NOMO-1 (cell line): Measurements from ENCODE around the gene ZNF761.
A peak's percentile ranks its signal among the peaks of the same experiment; 100 is the strongest.
"Not testable (repeated sequence)": the region's sequence is repeated elsewhere in the genome, so short reads cannot be mapped to it uniquely, and the experiment has no call there.

Source experiments
- DNase-seq, 2 experiments: peaks; one replicate each; lab custom pipeline; 2025; ENCODE audit not compliant: unreplicated experiment in 2 of 2; lab: John Stamatoyannopoulos, UW

ZNF761 gene

GRCh38 chr19:53431399-53432087, at the start of gene ZNF761:
Gene ZNF761 (plus strand): TSS chr19:53431984. CDS start chr19:53447269, 15,285 bp downstream.
- DNase-seq: peak; percentile 85 to 86

GRCh38 chr19:53388168-53388567, 43.6 kb upstream of the ZNF761 start:
- DNase-seq: no peak

GRCh38 chr19:53388904-53389303, 42.9 kb upstream of the ZNF761 start:
- DNase-seq: no peak

DNA sequence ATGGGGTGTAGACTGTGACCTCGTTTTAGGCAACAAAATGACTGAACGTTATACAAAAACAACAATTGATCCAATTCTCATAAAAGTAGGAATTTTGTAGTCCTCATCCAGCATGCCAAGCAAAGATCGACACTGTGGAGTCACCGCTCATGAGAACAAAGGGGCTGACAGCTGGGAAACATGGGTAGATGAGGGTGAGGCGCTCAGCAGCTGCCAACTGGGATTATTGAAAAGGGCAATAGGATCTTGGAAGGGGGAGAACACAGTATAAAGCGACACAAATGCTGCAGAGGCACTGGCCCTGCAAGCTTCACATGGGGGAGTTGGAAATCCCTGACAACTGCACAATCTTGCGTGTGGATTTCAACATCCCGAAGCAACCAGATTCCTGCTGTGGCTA, 42.2 kb upstream of the ZNF761 start:
- DNase-seq: no peak

DNA sequence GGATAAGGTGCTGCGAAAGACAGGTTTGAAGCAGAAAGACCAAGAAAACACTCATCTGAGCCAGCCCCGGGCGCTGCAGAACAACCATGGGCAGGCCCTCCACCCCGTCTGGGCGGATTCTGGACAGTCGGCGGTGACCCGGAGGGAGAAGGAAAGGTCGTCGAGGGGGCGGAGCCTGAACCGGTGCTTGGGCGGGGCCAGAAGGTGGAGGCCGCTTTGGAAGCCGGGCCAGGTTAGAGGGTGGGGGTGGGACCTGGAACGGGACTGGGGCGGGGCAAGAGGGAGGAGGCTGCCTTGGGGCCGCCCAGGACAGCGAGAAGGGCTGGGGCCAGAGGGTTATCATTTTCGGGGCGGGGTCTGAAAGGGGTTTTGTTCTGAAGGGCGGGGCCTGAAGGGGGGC, 41.8 kb upstream of the ZNF761 start:
- DNase-seq: no peak

- DNase-seq: no peak
Measured at GRCh38 chr19:53394522-53394973, 37.2 kb upstream of the ZNF761 start.

DNA sequence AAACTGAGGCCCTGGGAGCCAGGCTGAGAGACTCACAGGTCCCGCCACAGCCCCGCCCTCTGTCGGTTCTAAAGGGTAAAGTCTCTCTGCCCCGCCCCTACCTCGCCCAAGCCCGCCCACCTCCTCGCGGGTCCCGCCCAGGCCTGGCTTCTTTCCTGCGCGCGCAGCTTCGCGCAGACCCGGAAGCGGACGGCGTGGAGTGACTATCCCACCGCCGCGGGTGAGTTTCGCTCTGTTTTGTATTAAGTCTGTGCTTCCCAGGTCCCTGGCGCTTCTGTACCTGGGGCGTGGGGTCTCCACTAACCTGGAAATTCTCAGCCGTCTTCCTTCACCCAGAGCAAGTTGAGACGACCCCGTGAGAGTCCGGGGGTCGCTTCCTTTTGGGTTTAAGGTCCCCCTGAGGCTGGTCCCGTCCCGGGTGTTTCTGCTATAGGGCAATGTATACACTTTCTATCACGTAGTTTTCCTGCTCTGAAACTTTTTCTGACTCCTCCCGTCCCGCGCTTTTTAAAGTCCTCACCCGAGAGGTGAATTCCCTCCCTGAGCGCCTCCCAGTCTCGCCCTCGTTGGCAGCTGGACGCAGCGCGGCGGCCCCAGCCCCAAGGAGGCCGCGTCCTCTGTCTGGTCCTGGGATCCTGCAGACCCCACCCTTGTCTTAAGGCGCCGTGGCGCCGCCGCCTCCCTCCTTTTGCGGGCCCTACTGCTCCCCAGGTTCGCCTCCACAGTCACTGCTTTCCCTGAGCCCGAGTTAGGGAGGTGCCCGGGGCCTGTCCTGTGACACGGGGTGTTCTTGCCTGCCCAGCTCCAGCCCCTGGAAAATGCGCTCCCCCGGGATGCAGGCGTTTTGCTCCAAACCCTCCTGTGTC, 36.6 kb upstream of the ZNF761 start, which contains the start of gene ZNF765:
TSS of gene ZNF765 (plus strand) at position 176 of the 866 bp plus-strand sequence. CDS start 2,867 bp downstream, outside the sequence.
- peak; percentile 79 to 90 for DNase-seq

DNA sequence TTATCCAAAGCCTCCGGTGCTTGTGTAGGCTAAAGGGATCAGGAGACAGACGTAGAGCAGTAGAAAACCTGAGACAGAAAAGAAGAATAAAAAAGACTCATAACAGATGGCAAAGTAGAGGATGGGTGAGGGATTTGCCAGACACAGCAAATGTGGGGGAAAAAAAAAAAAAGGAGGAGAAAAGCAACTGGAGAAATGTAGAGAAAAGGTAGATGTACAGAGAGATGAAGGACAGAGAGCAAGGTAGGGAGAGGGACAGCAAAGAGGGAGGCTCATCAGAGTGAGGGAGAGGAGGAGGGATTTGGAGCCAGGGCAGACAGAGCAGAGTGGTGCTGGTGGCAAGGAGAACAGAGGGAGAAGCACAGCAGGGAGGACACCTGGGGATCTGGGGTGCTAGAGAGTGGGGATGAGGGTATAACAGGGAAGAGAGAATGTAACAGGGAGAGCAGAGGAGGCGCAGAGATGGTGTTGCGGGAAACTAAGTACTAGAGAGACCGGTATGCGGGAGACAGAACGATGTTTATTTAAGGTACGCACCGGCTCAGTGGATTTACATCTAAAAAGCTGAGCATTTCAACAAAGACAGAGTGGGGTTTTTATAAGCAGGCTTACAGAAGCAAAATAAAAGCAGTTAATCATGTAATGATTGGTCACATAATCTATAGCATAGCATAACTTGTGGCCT, 35.8 kb upstream of the ZNF761 start:
- DNase-seq: not testable (repeated sequence)

DNA sequence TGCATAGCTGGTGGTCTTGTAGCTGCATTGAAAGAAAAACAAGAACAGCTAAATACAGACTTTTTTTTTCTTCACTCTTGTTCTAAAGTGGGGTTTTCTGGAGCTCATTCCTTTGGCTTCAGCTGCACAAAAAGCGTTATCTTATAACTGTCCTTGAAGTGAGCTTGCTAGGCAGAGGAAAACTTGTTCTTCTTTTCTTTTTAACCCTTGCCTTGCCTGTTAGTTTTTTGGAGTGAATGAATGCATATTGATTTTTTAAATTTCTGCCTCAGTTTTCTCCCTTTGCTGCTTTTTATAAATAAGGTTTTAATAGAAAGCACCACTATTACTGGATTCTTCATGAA, 35.3 kb upstream of the ZNF761 start:
- DNase-seq: no peak

GRCh38 chr19:53397918-53398317, 33.9 kb upstream of the ZNF761 start:
- DNase-seq: not testable (repeated sequence)

DNA sequence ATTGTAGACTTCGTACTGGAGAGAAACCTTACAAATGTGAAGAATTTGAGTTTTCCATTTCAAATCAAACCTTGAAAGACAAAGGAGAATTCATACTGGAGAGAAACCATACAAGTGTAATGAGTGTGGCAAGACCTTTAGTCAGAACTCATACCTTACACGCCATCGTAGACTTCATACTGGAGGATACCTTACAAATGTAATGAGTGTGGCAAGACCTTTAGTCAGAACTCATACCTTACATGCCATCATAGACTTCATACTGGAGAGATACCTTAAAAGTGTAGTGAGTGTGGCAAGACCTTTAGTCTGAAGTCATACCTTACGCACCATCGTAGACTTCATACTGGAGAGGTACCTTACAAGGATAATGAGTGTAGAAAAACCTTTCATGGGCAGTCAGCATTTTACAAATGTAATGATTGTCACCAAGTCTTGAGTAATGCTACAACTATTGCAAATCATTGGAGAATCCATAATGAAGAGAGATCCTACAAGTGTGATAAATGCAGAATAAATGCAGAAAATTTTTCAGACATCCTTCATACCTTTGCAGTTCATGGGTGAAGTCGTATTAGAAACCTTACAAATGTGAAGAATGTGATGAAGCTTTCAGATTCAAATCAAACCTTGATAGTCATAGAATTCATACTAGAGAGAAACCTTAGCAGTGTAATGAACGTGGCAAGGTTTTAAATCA, 22.1 kb upstream of the ZNF761 start:
- DNase-seq: no peak

DNA sequence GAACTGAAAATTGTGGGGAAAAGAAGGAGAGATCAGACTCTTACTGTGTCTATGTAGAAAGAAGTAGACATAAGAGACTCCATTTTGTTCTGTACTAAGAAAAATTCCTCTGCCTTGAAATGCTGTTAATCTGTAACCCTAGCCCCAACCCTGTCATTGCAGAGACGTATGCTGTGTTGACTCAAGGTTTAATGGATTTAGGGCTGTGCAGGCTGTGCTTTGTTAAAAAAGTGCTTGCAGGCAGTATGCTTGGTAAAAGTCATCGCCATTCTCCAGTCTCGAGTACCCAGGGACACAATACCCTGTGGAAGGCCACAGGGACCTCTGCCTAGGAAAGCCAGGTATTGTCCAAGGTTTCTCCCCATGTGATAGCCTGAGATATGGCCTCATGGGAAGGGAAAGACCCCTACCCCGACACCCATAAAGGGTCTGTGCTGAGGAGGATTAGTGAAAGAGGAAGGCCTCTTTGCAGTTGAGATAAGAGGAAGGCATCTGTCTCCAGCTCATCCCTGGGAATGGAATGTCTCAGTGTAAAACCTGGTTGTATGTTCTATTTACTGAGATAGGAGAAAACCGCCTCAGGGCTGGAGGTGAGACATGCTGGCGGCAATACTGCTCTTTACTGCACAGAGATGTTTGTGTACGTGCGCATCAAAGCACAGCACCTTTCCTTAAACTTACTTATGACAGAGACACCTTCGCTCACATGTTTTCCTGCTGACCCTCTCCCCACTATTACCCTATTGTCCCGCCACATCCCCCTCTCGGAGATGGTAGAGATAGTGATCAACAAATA, 11.1 kb upstream of the ZNF761 start:
- DNase-seq: not testable (repeated sequence)

DNA sequence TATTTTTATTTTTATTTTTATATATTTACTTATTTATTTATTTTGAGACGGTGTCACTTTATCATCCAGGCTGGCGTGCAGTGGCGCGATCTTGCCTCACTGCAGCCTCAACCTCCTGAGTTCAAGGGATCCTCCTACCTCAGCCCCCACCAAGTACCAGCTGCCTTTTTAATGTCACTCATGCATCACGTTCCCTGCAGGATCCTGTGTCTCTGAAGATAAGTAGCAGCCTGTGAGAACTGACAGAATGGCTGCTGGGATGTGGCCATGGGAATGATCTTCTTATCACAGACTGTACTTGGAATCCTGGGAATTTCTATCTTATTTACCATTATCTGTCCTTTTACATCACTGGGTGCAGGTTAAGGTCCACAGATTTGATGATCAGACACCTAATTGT, 9.2 kb upstream of the ZNF761 start:
- no peak for DNase-seq

DNA sequence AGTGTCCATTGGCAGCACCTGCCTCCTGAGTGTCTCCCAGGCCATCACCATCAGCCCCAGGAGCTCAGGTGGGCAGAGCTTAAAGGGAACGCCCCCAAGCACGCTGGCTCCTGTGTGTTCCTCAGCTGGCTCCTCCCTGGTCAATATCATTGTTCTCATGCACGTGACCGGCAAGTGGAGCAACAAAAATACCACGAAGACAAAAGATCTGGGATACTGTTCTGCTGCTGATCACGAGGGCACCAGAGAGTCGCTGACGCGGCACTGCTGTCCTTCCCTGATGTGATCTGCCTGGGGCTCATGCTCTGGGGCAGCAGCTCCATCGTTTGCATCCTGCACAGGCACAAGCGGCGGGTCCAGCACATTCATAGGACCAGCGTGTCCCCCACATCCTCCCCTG, 8.7 kb upstream of the ZNF761 start:
- DNase-seq: not testable (repeated sequence)

- DNase-seq: not testable (repeated sequence)
Measured at GRCh38 chr19:53423680-53424079, 8.1 kb upstream of the ZNF761 start.

- DNase-seq: peak in 1 of 2 experiments; percentile 18
Measured at GRCh38 chr19:53424968-53425597, 6.7 kb upstream of the ZNF761 start.

GRCh38 chr19:53432088-53432661, 391 bp downstream of the ZNF761 start:
- DNase-seq: no peak

DNA sequence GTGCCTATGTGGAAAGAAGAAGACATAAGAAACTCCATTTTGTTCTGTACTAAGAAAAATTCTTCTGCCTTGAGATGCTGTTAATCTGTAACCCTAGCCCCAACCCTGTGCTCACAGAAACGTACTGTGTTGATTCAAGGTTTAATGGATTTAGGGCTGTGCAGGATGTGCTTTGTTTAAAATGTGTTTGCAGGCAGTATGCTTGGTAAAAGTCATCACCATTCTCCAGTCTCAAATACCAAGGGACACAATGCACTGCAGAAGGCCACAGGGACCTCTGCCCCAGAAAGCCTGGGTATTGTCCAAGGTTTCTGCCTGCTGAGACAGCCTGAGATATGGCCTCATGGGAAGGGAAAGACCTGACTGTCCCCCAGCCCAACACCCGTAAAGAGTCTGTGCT, 12.0 kb downstream of the ZNF761 start:
- DNase-seq: not testable (repeated sequence)

GRCh38 chr19:53447196-53447595, 15.4 kb downstream of the ZNF761 start:
- DNase-seq: not testable (repeated sequence)
